Measurements from ENCODE around the gene USP31. TPM values are rescaled to one million over a fixed set of nuclear protein-coding genes. Genes with fewer than 3 reads are reported as not detected.

Gene USP31
- total RNA-seq, 2 experiments from 2014 or later: 1.6 to 1.7 TPM

GRCh38 chr16:23061669-23062068 is 87.6 kb downstream of the USP31 start:
- Histone ChIP-seq H3K4me3 (ENCODE audit: low read length) (no peak overlapping the region), H3K27me3 (ENCODE audit: control insufficient read depth in 1 of 2, insufficient read depth in 2 of 2, low read length in 2 of 2) (peaks cover 0 to 4% of the 10 kb centered on the region in 2 experiments), H3K27ac (ENCODE audit: low read depth in 1 of 2, low read length in 2 of 2) (no peak overlapping the region), H3K36me3 (ENCODE audit: insufficient read depth, low read length) (no peaks in the 10 kb centered on the region), H3K9me3 (ENCODE audit: control insufficient read depth in 1 of 2, insufficient read depth in 1 of 2, low read length in 2 of 2) (no peaks in the 10 kb centered on the region), H3K4me1 (ENCODE audit: insufficient read depth, low read length) (no peaks in the 10 kb centered on the region)
- Mint-ChIP-seq H3K27ac (no peak overlapping the region), H3K4me1 (ENCODE audit: low read depth) (no peaks in the 10 kb centered on the region), H3K4me3 (no peak overlapping the region), H3K9me3 (no peaks in the 10 kb centered on the region), H3K27me3 (peaks cover 13% of the 10 kb centered on the region), H3K36me3 (ENCODE audit: low read depth) (no peaks in the 10 kb centered on the region)
- ATAC-seq (ENCODE audit: poor library complexity) (no peak), DNase-seq (no peak)
- intact Hi-C loops (cut with DNase I, micrococcal nuclease): loop anchor here (2.0 to 5.0 kb wide), 2 partner anchors 1419 to 1507 kb away; no protein-coding TSS in a partner anchor
- TF ChIP-seq CTCF (IDR thresholded peaks at IDR 0.05): no peak
- POLR2A ChIA-PET: no interaction called here
- CTCF ChIA-PET: no interaction called here

- intact Hi-C loops (cut with DNase I, micrococcal nuclease): loop anchor here (2.0 to 5.0 kb wide), 2 partner anchors 1418 to 1506 kb away; no protein-coding TSS in a partner anchor
- no peaks in the 10 kb centered on the region for H3K9me3 ChIP-seq (ENCODE audit: control insufficient read depth in 1 of 2, insufficient read depth in 1 of 2, low read length in 2 of 2)
- H3K27me3 ChIP-seq (ENCODE audit: control insufficient read depth in 1 of 2, insufficient read depth in 2 of 2, low read length in 2 of 2): peaks cover 0 to 4% of the 10 kb centered on the region in 2 experiments
- Mint-ChIP-seq H3K36me3 (ENCODE audit: low read depth) (no peaks in the 10 kb centered on the region), H3K4me3 (no peak overlapping the region), H3K27ac (no peak overlapping the region), H3K27me3 (peaks cover 14% of the 10 kb centered on the region), H3K9me3 (no peaks in the 10 kb centered on the region), H3K4me1 (ENCODE audit: low read depth) (no peaks in the 10 kb centered on the region)
- DNase-seq (peak; percentile 18 to 74 (median 38)), ATAC-seq (ENCODE audit: poor library complexity) (peak; percentile 77)
- no peak overlapping the region for H3K4me3 ChIP-seq (ENCODE audit: low read length)
- no peak overlapping the region for H3K27ac ChIP-seq (ENCODE audit: low read depth in 1 of 2, low read length in 2 of 2)
- ChIA-PET CTCF (no interaction called here), POLR2A (no interaction called here)
- peak; percentile 88 for TF ChIP-seq CTCF (IDR thresholded peaks at IDR 0.05)
- no peaks in the 10 kb centered on the region for H3K36me3 ChIP-seq (ENCODE audit: insufficient read depth, low read length)
- H3K4me1 ChIP-seq (ENCODE audit: insufficient read depth, low read length): no peaks in the 10 kb centered on the region
Observed at GRCh38 chr16:23060458-23061320, 88.6 kb downstream of the USP31 start.

- no peaks in the 10 kb centered on the region for H3K9me3 Mint-ChIP-seq
- no peaks in the 10 kb centered on the region for H3K36me3 ChIP-seq (ENCODE audit: insufficient read depth, low read length)
- ATAC-seq (ENCODE audit: poor library complexity) (no peak), DNase-seq (no peak)
- H3K4me1 Mint-ChIP-seq (ENCODE audit: low read depth): no peaks in the 10 kb centered on the region
- no peaks in the 10 kb centered on the region for H3K36me3 Mint-ChIP-seq (ENCODE audit: low read depth)
- POLR2A ChIA-PET: no interaction called here
- H3K27ac ChIP-seq (ENCODE audit: low read depth in 1 of 2, low read length in 2 of 2): no peak overlapping the region
- intact Hi-C loops (cut with DNase I, micrococcal nuclease): no loop called here
- peaks cover 20% of the 10 kb centered on the region for H3K27me3 Mint-ChIP-seq
- no peak overlapping the region for H3K4me3 Mint-ChIP-seq
- no peak overlapping the region for H3K4me3 ChIP-seq (ENCODE audit: low read length)
- H3K27me3 ChIP-seq (ENCODE audit: control insufficient read depth in 1 of 2, insufficient read depth in 2 of 2, low read length in 2 of 2): peaks cover 0 to 4% of the 10 kb centered on the region in 2 experiments
- no peak for TF ChIP-seq CTCF (IDR thresholded peaks at IDR 0.05)
- H3K9me3 ChIP-seq (ENCODE audit: control insufficient read depth in 1 of 2, insufficient read depth in 1 of 2, low read length in 2 of 2): no peaks in the 10 kb centered on the region
- no peaks in the 10 kb centered on the region for H3K4me1 ChIP-seq (ENCODE audit: insufficient read depth, low read length)
- CTCF ChIA-PET: no interaction called here
- H3K27ac Mint-ChIP-seq: no peak overlapping the region
Observed at GRCh38 chr16:23059433-23059832, 89.8 kb downstream of the USP31 start.

Data from CD4-positive, alpha-beta T cell (primary cell).